NCI-H2196 (cell line): ENCODE measurements around the gene RALGAPA2.

Experiments
- DNase-seq: peaks from one replicate; lab custom pipeline; 2025; ENCODE audit not compliant: unreplicated experiment; lab: John Stamatoyannopoulos, UW

RALGAPA2 gene

GRCh38 chr20:20721489-20721888, 9.0 kb upstream of the RALGAPA2 start:
- no peak for DNase-seq

DNA sequence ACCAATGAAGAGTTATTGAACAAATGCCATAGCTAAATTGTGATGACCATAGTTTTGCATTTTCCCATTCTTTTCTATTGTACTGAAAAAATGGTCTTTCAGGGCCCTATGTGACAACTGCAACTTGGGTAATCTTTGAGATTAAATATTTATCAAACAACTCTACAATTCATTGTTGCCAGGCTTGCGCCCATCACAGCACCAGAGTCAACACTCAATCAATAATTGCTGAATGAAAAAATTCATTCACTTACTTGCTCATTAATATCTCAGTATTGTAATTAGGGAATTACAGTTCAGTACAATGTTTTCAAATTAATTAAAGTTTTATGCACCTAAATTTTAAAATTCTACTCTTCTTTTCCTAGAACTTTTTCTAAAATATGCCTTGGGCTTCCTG, 7.7 kb upstream of the RALGAPA2 start:
- DNase-seq: no peak

DNA sequence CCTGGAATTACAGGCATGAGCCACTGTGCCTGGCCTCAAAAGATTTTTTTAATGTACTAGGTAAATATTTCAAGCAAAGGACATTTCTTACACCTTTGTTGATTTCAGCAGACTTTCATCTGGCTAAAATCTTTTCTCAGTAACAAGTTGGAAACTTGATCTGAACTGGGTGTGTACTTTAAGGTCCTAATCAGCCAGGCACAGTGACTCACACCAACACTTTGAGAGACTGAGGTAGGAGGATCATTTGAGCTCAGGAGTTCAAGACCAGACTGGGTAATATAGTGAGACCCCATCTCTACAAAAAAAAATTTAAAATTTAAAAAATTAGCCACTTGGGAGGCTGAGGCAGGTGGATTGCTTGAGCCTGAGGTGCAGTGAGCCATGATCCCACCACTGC, 7.0 kb upstream of the RALGAPA2 start:
- no peak for DNase-seq

- no peak for DNase-seq
Observed at GRCh38 chr20:20713244-20713765, 861 bp upstream of the RALGAPA2 start.

- DNase-seq: peak; percentile 19
Observed at GRCh38 chr20:20712004-20712473, 405 bp downstream of the RALGAPA2 start.

GRCh38 chr20:20711413-20711812, 1.0 kb downstream of the RALGAPA2 start:
- no peak for DNase-seq

DNA sequence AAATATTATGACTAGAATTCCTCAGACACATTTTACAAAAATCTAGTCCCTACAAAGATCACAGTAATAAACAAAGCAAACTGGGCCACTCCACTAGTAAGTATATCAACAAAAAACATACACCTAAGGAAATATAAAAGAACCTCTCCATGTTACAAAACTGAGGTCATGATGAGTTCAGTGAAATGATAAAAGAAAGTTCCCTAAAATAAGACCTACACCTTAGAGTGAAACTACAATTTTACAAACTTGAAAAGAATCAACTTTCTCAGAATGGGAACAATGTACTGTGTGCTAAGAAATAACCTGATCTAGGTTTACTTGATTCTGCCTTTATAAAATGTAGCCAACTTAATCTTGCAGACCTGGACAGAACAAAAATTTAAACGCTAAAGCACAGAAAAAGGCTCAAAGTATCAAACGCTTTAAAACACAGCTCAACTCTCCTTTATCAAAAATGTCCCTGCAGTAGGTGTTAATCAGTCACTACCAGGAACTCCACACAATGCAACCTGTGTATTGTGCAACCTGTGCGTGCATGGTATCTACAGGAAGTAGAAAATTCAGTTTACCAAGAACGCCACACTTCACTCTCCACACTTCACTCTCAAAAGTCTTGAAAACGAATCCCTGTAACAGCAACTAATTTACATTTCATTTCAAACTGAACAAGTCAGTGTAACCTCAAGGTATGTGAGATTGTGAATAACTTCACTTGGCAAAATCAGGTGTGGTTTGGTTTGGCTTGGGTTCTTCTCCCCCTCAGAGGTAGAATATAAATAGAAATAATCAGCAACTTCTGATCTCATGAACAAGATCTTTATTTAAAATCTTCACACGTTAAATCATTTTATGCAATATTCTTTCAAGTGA, 1.8 kb downstream of the RALGAPA2 start:
- DNase-seq: peak; percentile 46

DNA sequence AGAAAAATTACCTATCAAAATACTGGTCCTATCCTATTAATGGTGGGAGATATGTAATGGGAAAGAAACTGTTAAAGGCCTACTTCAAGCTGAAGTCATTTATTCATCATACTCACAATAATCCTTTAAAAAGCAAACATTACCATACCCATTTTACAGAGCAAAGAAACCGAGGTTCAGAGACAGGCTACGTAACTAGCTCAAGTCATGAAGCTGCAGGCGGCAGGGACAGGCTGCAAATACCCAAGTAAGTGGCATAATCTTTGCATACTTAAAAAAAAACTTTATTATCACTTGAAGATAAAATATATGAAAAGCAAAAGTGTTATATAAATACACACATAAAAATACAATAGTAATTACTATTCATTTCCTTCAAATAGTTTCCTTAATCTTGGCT, 2.6 kb downstream of the RALGAPA2 start:
- DNase-seq: no peak

DNA sequence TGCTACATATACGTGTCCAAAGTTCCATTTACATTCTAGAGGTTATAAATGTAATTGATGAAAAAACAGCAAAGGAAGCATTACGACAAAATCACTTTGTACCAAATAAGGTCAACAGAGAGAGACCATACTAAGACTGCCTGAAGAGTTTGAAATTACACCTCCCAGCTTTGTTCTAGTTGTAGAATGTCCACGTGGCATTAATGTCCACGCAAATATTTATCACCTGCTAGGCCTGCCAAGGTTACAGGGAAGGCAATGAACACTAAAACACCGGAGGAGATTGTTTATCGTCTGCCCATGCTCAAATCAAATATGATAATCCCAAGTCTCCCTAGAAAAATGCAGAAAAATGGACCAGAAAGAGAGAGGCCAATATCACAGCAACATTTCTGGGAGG, 6.2 kb downstream of the RALGAPA2 start:
- DNase-seq: no peak

GRCh38 chr20:20702330-20703245, 9.9 kb downstream of the RALGAPA2 start:
- DNase-seq: no peak

DNA sequence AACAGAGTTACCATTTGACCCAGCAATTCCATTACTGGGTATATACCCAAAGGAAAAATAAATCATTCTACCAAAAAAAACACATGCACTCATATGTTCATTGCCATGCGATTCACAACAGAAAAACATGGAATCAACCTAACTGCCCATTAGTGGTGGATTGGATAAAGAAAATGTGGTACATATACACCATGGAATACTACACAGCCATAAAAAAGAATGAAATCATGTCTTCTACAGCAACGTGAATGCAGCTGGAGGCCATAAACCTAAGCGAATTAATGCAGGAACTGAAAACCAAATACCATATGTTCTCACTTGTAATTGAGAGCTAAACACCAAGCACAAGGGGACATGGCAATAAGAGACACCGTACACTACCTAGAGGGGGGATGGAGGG, 12.5 kb downstream of the RALGAPA2 start:
- no peak for DNase-seq

DNA sequence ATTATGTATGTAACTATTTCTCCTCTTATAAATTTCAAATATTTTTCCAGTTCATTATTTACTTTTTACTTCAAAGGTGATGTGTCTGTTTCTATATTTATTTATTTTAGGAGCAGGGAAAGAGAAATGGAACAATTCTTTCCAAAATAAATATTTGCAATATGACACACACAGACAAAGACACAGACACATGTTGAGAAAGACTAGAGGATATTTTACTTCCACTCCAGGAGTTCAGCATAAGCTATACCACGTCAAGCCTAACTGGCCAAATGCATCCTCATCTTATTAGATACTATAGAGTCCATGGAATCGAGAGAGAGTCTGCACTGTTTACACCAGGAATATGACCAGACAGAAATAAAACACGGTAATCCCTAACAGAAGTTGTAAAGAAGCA, 13.3 kb downstream of the RALGAPA2 start:
- DNase-seq: no peak

DNA sequence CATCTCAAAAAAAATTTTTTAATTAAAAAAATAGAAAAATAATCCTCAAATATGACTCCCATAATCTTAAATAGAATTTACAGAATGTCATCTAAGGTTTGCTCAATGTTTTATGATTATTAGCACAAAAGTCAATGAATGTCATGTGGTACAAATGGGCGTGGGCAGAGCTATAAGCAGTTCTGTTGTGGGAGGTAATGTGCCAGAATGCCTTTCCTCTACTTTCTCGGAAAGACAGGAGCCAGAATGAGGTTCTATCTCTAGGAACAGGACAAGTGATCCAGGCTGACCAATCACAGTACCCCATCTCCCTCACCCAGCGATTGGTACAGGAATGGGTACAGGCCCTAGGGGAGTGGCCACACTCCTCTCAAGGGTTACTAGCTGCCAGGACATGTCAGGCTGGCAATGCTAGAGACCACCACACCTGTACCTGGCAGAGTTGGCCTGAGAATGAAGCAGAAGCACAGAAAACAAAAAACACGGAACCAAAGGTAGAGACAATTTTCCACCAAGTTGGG, 15.1 kb downstream of the RALGAPA2 start:
- DNase-seq: no peak

GRCh38 chr20:20695250-20695816, 17.1 kb downstream of the RALGAPA2 start:
- DNase-seq: no peak

- no peak for DNase-seq
Observed at GRCh38 chr20:20694591-20694990, 17.9 kb downstream of the RALGAPA2 start.

- no peak for DNase-seq
Observed at GRCh38 chr20:20692587-20692986, 19.9 kb downstream of the RALGAPA2 start.

- DNase-seq: no peak
Observed at GRCh38 chr20:20691477-20692235, 20.8 kb downstream of the RALGAPA2 start.

GRCh38 chr20:20690676-20691476, 21.6 kb downstream of the RALGAPA2 start:
- DNase-seq: no peak

DNA sequence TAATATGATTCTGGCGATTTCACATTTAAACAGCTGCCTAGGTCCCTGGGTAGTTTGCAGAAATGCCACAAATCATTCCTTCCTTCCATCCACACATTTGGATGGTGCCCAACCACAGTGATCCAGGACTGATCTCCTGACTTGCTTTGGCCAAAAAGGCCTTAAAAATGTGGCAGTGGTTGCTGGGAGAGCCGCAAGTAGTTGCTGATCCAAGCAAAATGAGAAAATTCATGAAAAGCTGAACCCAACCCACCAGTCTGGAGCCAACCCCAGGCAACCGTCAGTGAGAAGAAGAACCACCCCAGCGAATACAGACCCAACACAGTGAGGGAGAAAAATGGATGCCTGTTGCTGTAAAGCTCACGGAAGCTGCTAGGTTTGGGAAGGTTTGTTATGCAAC, 25.1 kb downstream of the RALGAPA2 start:
- no peak for DNase-seq
